HG02642 (cell line): ENCODE data around the gene SQSTM1.

Experiments
- ATAC-seq: cut with Tn5 transposase; IDR thresholded peaks from one replicate; pipeline ENCODE4 v1.9.1; 2021; ENCODE audit warnings: mild to moderate bottlenecking; ENCODE audit not compliant: unreplicated experiment, poor library complexity

Gene SQSTM1

DNA sequence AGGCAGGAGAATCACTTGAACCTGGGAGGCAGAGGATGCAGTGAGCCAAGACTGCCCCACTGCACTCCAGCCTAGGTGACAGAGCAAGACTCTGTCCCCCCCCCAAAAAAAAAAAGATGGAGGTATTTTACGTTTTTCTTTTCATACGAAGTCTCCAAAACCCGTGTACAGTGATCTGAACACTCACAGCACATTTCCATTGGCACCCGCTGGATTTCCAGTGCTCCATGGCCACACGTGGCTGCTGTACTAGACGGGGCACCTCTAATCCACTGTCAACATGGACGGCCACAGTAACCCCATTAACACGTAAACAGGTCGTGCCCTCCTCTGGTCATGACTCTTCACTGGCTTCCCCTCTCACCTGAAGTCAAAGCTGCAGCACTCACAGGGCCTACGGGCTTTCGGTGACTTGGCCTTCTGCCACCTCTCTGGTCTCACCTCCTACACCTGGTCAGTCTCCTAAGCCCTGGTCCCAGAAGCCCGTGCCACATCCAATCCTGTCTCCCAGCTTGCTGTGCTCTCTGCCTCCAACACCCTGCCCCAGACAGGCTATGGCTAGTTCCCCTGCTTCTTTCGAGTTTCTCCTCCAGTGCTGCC lies 64.9 kb downstream of the SQSTM1 start:
- no peak for ATAC-seq

DNA sequence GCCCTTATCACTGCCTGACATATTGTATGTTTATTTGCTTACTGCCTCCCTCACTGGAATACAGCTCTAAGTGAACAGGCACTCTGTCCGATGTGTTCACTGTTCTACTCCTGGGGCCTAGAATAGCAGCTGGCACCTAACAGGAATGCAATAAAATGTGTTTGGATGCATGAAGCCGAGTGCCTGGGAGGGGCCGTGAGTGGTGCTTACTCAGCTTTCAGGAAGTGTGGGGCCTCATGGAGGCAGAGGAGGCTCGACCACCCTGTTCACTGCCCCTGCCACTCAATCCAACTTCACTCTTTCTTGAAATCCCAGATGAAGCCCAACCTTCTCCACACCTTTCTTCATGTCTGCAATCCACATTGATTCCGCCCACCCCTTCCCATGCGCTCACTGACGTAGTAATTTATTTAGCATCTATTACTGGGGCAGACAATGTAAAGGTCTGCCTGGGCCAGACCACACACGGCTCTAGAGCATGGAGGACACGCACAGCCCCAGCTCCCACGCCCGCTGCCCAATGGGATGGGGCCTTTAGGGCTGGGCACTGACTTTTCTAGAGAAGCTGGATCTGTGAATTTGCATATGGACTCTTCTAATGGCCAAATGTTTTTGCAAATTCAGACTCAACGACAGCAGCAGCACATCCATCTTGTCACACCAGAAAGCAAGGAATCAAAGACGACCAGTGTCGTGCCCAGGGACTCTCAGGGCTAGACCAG lies 65.6 kb downstream of the SQSTM1 start:
- no peak for ATAC-seq

DNA sequence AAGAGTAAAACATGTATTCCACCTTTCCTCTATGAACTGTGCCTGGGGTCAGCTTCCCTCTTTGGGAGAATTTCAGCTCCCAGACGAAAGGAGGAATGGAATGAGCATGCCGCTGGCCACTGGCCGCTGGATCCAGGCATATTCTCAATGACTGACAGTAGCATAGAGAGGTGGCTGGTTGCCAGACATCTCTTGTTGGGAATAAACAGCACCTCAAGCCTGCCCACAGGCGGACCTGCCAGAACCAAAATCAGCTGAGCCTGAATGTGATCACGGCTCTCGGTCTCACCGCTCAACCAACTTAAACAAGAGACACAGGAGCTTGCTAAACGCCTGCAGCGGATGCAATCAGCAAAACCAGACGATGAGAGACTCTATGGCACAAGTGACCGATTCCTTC lies 66.4 kb downstream of the SQSTM1 start:
- no peak for ATAC-seq
